Stimulated activated CD8-positive, alpha-beta memory T cell treated with anti-CD3 and anti-CD28 coated beads, Interleukin-12 subunit alpha, Interleukin-12 subunit beta, amount 100 ng/mL, for 4 hours (primary cell): ENCODE data around the gene TUBA3D.
"Not testable (repeated sequence)": the region's sequence is repeated elsewhere in the genome, so short reads cannot be mapped to it uniquely, and the experiment has no call there.

Experiments used
- DNase-seq: peaks from one replicate; pipeline ENCODE4 v3.0.0-alpha.2; 2020; ENCODE audit warnings: low read depth

Gene TUBA3D

DNA sequence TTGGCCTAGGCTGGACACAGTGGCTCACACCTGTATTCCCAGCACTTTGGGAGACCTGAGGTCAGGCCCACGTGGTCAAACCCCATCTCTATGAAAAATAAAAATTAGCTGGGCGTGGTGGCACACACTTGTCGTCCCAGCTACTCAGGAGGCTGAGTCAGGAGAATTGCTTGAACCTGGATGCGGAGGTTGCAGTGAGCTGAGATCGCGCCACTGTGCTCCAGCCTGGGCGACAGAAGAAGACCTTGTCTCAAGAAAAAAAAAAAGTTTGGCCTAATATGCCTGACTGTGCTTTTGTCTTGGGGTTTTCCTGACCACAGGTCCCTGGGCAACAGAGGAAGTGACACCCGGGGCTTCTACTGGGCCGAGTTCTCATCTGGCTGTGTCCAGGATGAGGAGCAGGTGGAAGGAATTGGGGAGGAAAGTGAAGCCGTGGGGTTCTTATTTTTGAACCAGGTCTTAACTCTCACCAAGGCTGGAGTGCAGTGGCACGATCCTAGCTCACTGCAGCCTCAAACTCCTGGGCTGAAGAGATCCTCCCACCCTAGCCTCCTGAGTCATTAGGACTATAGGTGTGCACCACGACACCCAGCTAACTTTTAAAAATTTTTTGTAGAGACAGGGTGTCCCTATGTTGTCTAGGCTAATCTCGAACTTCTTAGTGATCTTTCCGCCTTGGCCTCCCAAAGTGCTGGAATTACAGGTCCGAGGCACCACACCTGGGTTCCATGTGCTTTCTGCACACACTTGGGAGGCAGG lies 38.7 kb downstream of the TUBA3D start:
- not testable (repeated sequence) for DNase-seq

DNA sequence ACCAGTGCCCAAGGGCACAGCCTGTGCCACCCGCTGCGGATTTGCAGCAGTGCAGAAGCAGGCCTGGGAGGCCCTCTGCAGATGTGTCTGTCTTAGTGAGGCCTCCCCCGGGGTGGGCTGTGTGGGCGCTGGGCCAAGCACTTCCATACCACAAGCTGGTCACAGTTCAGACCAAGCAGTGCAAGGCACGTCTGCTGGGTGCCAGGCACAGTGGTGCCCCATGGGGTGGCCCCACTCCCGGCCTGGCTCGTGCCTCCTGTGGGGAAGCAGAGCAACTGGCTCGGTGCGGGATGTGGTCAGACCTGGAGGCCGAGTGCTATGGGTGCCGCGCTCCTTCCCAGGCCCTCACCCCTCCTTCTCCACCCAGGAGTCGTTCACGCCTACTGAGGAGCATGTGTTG lies 39.3 kb downstream of the TUBA3D start:
- not testable (repeated sequence) for DNase-seq

DNA sequence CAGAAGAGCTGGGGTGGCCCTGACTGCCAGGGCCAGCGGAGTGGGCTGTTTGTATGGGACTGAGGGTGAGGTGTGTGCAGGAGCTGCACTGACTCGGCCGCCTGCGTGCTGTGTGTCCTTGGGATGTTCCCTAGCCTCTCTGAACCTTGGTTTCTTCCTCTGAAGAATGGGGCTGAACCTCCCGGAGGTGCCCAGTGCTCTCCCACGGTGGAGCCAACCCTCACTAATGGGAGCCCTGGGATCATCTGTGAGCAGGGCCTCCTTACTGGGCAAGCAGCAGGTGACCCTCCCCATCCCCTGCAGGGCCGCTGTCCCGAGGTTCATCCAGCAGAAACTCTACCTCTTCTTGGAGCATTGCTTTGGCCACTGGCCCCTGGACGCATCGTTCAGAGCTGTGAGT lies 40.1 kb downstream of the TUBA3D start:
- no peak for DNase-seq

DNA sequence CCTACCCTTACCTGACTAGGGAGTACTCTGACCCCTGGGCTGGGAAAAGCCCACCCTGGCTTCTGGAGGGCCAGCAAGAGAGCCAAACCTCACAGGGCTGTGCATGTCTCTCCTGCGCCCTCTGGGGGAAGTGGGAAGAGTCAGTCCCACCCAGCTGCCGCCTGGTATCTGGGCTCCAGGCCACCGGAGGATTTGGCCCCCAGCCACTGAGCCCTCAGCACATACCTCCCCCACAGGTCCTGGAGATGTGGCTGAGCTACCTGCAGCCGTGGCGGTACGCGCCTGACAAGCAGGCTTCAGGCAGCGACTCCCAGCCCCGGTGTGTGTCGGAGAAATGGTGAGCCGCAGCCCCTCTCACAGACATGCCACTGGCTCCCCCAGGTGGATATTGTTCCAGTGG lies 40.7 kb downstream of the TUBA3D start:
- DNase-seq: not testable (repeated sequence)

DNA sequence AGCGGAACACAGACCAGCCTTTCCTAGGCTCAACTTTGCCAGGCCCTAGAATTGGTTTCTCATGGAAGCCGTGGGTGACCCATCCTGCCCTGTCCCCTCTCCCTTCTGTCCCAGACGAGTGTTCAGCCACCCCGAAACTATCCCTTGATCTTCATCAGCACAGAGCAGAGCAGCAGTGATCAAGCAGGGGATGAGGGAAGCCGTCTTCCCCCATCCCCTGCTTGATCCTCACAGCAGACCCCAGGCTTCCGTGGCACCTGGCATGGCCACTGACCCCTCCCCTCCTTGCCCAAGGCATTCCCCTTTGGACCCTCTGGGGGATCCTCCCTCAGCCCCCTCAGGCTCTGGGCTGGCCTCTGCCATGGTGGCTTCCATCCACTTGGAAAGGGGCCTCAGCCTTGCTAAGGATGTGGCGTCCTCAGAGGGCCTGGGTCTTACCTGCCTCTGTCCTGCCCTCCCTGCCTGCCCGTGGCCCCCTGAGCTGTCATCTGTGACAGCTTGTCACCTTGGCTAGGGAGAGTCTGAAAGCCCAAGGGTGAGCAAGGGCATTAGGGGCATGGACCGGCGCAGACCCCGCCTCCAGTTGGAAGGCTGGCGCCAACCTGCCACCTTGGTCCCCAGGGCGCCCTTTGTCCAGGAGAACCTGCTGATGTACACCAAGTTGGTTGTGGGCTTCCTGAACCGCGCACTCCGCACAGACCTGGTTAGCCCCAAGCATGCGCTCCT lies 41.4 kb downstream of the TUBA3D start:
- DNase-seq: no peak

DNA sequence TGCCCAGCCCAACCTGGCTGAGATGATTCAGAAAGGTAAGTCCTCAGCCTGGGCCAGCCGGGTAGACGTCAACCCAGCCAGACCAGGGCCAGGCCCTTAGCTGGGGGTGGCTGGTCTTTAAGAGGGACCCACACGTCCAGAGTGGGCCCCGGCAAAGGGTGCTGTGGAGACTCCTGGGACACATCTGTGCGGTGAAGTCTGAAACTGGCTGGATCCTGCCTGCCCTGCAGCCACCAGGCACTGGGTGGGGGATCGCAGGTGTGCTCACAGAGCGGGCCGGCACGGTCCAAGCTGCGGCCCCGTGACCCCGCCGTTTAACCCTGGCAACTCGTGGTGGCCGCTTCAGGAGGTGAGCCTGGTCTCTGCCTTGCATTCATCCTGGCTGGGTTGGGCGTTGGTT lies 41.9 kb downstream of the TUBA3D start:
- DNase-seq: not testable (repeated sequence)

DNA sequence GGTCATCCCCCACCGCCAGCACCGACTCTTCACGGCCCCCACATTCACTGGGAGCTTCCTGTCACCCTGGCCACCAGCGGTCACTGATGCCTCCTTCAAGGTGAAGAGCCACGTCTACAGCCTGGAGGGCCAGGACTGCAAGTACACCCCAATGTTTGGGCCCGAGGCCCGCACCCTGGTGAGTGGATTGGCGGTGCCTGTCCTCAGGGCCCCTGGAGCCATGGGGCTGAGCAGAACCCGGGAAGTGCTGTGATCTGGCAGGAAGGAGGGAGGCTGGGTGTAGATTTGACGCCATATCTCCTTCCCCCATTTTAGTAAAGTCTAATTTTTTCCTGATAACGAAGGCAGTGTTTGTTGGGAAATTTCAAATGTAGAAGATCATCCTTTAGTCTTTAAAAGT lies 42.6 kb downstream of the TUBA3D start:
- not testable (repeated sequence) for DNase-seq

DNA sequence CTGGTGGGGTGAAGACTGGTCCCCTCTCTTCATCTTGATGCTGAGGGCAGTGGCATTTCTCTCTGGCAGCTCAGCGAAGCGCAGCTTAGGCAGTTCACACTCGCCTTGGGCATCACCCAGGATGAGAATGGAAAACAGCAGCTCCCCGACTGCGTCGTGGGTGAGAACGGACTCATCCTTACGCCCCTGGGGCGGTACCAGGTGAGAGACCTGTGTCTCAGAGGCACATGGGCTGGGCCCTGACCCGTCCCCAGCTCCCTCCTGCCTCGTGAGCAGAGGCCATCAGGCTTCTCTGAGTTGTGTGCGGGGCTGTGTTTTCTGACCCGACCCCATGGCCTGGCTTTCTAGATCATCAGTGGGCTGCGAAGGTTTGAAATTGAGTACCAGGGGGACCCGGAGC lies 43.5 kb downstream of the TUBA3D start:
- DNase-seq: no peak

DNA sequence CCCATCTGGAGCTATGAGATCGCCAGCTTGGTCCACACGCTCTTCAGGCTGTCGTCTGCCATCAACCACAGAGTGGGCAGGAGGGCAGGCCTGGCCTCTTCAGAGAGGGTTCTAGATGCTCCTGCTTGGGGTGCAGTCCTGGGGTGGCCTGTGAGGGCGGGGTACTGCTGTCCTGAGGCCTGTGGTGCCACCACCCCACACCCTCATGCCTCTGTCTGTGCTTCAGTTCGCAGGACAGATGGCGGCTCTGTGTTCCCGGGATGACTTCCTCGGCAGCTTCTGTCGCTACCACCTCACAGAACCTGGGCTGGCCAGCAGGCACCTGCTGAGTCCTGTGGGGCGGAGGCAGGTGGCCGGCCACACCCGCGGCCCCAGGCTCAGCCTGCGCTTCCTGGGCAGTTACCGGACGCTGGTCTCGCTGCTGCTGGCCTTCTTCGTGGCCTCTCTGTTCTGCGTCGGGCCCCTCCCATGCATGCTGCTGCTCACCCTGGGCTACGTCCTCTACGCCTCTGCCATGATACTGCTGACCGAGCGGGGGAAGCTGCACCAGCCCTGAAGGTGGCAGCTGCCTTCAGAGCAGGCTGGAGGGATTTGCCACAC lies 44.1 kb downstream of the TUBA3D start:
- not testable (repeated sequence) for DNase-seq

DNA sequence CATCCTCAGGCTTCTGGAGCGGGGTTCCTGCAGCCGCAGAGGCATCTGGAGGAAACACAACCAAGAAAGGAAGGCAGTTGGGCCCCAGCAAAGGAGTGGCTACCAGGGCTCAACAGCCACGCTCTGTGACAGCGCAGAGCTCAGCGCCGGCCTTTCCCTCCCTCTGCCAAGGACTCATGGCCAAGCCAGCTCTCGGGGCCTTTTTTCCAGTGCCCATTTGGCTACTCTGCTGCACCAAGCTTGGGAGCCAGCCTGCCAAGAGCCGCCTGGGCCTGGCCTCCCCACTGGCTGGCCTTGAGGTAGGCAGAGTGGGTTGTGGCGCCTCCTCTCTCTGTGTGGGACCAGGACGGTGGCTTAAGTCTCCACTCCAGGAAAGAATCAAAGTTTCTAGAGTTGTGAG lies 44.6 kb downstream of the TUBA3D start:
- DNase-seq: no peak

DNA sequence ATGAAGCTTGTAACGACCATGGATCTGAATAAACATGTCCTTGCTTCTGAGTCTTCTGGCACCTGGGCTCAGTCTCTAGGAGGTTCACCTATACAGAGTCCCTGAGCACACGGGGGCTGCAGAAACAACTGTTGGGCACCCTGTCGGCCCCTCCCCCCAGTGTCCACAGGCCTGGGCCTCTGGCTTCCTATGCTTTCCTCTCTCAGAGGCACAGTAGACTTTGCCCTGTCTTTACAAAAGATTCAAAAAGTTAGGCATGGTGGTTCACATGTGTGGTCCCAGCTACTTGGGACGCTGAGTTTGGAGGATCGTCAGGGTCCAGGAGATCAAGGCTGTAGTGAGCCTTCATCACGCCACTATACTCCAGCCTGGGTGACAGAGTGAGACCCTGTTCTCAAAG lies 45.6 kb downstream of the TUBA3D start:
- DNase-seq: not testable (repeated sequence)

DNA sequence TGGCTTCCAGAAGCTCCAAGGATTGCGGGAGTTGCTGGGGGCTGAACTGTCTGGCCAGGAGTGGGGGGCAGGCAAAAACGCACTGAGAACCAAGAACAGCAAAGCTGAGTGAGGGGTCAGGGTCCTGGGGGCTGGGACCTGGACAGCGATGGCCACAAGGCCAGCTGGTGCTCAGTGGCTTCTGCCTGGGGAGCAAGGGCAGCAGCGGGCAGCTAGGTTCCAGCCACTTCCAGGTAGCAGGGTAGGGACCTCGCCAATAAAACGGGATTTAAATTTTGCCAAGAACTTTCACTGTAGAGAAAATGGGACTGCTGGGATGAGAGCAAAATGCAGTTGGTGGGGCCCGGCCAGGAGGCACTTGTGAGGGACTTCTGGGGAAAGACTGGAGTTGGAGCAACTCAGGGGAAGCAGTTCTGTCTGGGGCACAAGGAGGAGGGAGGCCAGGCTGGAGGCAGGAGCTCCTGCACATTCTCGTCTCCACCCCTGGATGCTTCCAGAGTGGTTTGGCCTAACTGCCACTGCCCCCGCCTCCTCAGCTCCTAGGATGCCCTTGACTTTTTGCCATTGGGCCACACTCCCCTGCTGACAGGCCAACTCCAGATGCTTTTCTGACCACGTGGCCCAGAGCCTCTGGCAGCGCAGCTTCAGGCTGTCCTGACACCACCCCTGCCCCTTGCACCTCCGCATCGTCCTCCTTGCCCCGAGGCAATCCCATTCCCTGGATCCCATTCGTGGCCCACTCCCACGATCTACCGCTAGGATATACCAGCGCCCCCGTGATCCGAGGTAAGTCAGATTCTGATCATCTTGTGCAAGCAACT lies 46.3 kb downstream of the TUBA3D start:
- DNase-seq: no peak

DNA sequence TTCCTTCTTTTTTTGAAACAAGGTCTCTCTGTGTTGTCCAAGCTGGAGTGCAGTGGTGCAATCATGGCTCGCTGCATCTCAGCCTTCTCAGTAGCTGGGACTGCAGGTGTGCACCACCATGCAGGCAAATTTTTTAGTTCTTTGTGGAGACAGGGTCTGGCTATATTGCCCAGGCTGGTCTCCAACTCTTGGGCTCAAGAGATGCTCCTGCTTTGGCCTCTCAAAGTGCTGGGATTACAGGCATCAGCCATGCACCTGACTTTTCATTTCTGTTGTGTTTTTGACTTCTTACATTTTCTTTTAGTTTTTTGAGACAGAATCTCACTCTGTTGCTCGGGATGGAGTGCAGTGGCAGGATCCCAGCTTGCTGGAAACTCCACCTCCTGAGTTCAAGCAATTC lies 49.3 kb downstream of the TUBA3D start:
- DNase-seq: not testable (repeated sequence)

DNA sequence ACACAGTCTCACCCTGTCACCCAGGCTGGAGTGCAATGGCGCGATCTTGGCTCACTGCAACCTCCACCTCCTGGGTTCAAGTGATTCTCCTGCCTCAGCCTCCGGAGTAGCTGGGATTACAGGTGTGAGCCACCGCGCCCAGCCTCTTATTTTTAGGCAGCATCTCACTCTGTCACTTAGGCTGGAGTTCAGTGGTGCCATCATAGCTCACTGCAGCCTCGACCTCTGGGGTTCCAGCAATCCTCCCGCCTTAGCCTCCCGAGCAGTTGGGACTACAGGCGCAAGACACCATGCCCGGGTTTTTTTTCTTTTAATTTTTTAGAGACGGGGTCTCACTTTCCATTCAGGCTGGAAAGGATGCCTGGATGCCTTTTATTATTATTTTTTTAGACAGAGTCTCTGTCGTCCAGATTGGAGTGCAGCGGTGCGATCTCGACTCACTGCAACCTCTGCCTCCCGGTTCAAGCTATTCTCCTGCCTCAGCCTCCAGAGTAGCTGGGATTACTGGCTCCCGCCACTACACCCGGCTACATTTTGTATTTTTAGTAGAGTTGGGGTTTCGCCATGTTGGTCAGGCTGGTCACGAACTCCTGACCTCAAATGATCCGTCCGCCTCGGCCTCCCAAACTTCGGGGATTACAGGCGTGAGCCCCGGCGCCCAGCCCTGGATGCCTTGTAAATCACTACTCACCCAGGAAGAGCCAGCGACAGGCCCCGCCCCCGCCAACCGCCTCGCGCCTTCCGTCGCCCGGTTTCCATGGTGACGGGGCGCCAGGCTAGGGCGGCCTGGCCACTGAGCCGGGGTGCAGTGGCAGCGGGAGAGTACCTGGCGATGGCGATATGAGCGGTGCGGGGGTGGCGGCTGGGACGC lies 51.4 kb downstream of the TUBA3D start, which contains the start of gene CCDC74A:
Gene CCDC74A (plus strand): TSS at position 758 of the 871 bp plus-strand sequence. CDS start 83 bp downstream, at position 841.
- peak; percentile 68 for DNase-seq

DNA sequence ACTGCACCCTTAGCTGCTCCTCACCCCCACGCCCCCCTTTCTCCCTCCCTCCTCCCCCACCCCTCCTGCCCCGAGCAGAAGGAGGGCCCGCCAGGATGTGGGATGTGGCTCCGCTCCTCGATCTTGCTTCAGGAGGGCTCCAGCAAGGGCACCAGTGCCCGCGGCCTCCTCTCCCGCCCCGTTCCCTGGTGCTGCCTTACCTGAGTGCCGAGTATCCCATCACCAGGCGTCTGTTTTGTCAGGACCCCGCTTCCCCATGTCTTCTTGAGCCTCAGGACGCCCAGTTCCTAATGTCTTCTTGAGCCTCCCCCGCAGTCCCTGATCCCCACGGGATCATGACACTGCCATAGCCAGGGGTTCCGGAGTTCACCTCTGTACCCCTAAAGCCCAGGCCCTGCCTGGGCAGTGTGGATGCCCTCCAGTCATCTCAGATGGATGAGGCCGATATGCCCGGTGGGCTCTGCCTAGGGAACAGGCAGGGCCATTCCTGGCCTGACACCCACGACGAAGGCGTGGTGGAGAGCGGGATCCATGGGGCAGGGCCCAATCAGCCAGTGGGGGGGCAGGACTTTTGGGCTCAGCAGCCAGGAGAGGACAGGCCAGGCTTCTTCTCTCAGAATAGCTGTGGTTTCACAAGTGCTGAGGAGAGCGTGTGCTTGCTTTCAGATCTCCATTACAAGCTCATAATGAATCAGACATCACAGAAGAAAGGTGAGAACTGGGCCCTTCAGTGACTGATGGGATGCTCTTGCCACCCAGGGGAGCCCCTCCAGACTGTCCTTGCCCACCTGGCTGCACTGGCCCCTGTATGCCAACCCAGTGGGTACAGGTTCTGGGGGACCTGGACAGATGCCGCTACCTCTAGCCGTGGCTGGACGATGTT lies 53.3 kb downstream of the TUBA3D start:
- not testable (repeated sequence) for DNase-seq

DNA sequence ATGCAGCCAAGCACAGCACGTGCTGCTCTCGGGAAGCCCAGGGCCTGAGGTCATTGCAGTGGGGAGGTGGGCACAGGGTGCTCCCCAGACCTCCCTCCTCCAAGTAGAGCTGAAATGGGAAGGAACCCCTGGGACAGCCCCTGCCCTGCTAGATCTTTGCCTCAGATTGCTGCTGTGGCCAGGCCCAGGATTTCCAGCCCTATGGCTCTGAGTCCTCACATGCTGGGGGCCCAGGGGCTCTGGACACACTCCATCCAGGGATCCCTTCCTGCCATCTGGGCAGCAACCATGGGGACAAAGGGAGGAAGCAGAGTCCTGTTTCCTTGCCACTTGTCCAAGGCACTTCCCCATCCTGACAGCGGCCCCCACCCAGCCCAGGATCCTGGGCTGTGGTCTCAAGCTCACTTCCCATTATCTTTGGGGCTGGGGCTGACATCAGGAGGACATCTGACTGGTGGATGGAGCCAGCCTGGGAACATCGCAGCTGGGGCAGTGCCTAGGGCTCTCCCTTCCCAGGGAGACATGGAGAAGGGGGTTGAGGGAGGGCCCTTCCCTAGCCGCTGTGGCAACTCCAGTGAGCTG lies 54.0 kb downstream of the TUBA3D start:
- DNase-seq: not testable (repeated sequence)

DNA sequence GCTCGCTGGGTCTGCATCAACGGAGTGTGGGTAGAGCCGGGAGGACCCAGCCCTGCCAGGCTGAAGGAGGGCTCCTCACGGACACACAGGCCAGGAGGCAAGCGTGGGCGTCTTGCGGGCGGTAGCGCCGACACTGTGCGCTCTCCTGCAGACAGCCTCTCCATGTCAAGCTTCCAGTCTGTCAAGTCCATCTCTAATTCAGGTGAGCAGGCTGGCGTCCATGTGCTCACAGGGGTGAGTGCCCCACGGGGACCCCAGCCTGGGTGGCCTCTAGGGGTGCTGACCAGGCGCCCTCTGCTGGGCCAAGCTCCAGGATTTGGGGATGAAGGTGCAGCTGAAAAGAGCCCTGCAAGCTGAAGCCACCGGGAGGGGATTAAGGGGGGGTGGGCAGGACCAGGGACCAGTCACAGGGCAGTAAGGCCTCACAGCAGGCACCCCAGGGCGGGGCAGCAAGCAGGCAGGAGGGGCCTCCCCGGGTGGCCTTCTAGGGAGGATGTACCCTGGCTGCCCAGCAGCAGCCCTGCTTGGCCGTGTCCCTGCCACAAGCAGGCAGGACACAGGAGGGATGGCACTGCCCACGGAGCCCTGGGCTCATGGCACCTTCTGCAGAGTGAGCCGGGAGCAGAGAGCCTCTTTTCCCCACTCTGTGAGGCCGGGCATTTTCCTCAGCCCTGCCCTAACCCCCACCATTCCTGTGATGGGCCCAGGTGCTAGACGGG lies 54.9 kb downstream of the TUBA3D start:
- not testable (repeated sequence) for DNase-seq

DNA sequence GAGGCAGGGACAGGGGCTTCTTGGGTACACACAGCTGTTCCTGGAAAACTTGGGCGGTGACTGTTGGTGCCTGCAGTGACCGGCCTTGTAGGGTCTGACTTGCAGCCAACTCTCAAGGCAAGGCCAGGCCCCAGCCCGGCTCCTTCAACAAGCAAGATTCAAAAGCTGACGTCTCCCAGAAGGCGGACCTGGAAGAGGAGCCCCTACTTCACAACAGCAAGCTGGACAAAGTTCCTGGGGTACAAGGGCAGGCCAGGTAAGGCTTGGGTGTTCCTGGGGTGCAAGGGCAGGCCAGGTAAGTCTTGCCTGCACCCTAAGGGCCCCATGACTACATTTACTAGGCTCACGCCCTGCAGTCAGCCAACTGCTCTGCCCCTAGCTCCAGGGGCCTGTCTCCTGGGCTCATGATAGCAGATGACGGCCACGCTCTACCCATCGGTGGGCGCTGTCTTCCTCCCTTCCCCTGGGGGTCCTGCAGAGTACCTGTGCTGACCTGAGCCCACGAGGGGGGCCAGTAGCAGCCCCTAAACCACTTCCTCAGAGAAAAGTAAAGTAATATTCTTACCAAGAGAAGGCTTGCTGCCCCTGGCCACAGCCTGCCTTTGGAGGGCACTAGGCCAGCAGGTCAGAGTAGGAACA lies 55.7 kb downstream of the TUBA3D start:
- not testable (repeated sequence) for DNase-seq
